Right ventricle myocardium inferior (tissue), 1 donor: ENCODE data around the gene UPK1A. TPM values are rescaled to one million over a fixed set of nuclear protein-coding genes. Genes with fewer than 3 reads are reported as not detected.
"Not testable (repeated sequence)": the region's sequence is repeated elsewhere in the genome, so short reads cannot be mapped to it uniquely, and the experiment has no call there.

Source experiments
- ATAC-seq: fragments of 200-7000 bp; cut with Tn5 transposase; one replicate; pipeline ENCODE4 v1.9.1; 2020; ENCODE audit warnings: mild to moderate bottlenecking, moderate library complexity
- DNase-seq: peaks from one replicate; pipeline ENCODE4 v3.0.0; 2021; ENCODE audit errors: missing footprints
- intact Hi-C: fragments of 100-400 bp; cut with DNase I; formaldehyde crosslinking; loops from one replicate; pipeline ENCODE4 v1.11.0; 2022
- total RNA-seq: library from RNA; stranded (reverse); fragmentation: NEBNext Ultra II Directional; extraction: Animal tissue kit (Norgen Biotek cat#: 25700); gene quantifications from one replicate; pipeline ENCODE4 v1.2.1, GENCODE V29; 2021
- donor health status: DM: no; HTN: yes; CAD: no; lungs with severe emphysema.

UPK1A gene
- total RNA-seq, 1 donor from 2014 or later, result not detected

GRCh38 chr19:35724132-35724531 lies 57.8 kb downstream of the UPK1A start:
- intact Hi-C loops, DNase-seq, ATAC-seq: not testable (repeated sequence)

GRCh38 chr19:35724560-35724959 lies 58.2 kb downstream of the UPK1A start:
- intact Hi-C loops, result no loop called here
- DNase-seq (peak; percentile 25), ATAC-seq (no peak)

GRCh38 chr19:35725216-35725861 lies 59.0 kb downstream of the UPK1A start:
- intact Hi-C loops, result no loop called here
- DNase-seq (peak; percentile 59), ATAC-seq (no peak)

GRCh38 chr19:35727053-35727955 lies 61.0 kb downstream of the UPK1A start:
- intact Hi-C loops, result no loop called here
- DNase-seq (peak; percentile 32), ATAC-seq (no peak)

Other genes starting within 250 kb of the UPK1A start
- gene FFAR2, start 218.3 kb upstream of the UPK1A start, total RNA-seq, result 0.32 TPM
- not detected for gene KRTDAP, start 176.1 kb upstream of the UPK1A start, total RNA-seq
- 3.4 TPM for gene DMKN, start 152.9 kb upstream of the UPK1A start, total RNA-seq
- not detected for gene SBSN, start 138.2 kb upstream of the UPK1A start, total RNA-seq
- not detected for gene GAPDHS, start 133.1 kb upstream of the UPK1A start, total RNA-seq
- 84.6 TPM for gene TMEM147, start 120.9 kb upstream of the UPK1A start, total RNA-seq
- gene ATP4A, start 102.9 kb upstream of the UPK1A start, total RNA-seq, result not detected
- not detected for gene PMIS2, start 80.3 kb upstream of the UPK1A start, total RNA-seq
- gene HAUS5, start 53.8 kb upstream of the UPK1A start, total RNA-seq, result 5.2 TPM
- 51.5 TPM for gene RBM42, start 37.5 kb upstream of the UPK1A start, total RNA-seq
- 0.68 TPM for gene ETV2, start 24.8 kb upstream of the UPK1A start, total RNA-seq
- gene COX6B1, start 18.2 kb upstream of the UPK1A start, total RNA-seq, result 1,537 TPM
- gene ZBTB32, start 38.0 kb downstream of the UPK1A start, total RNA-seq, result not detected
- 12.7 TPM for gene KMT2B, start 51.5 kb downstream of the UPK1A start, total RNA-seq
- 5.1 TPM for gene IGFLR1, start 75.9 kb downstream of the UPK1A start, total RNA-seq
- 19.5 TPM for gene U2AF1L4, start 78.9 kb downstream of the UPK1A start, total RNA-seq
- gene PSENEN, start 79.1 kb downstream of the UPK1A start, total RNA-seq, result 44.7 TPM
- 8.2 TPM for gene LIN37, start 82.1 kb downstream of the UPK1A start, total RNA-seq
- gene HSPB6, start 90.5 kb downstream of the UPK1A start, total RNA-seq, result 662 TPM
- gene PROSER3, start 91.7 kb downstream of the UPK1A start, total RNA-seq, result 5.1 TPM
- gene ARHGAP33, start 109.0 kb downstream of the UPK1A start, total RNA-seq, result 4.2 TPM
- gene PRODH2, start 146.3 kb downstream of the UPK1A start, total RNA-seq, result not detected
- gene NPHS1, start 186.0 kb downstream of the UPK1A start, total RNA-seq, result not detected
- gene KIRREL2, start 190.4 kb downstream of the UPK1A start, total RNA-seq, result not detected
- gene APLP1, start 202.1 kb downstream of the UPK1A start, total RNA-seq, result 20.5 TPM
- 2.1 TPM for gene NFKBID, start 234.0 kb downstream of the UPK1A start, total RNA-seq
- 6.3 TPM for gene HCST, start 236.0 kb downstream of the UPK1A start, total RNA-seq
- 34.5 TPM for gene TYROBP, start 241.8 kb downstream of the UPK1A start, total RNA-seq